GM21619 (cell line): ENCODE data around the gene ZNF618.

Source experiments
- ATAC-seq: cut with Tn5 transposase; IDR thresholded peaks from one replicate; pipeline ENCODE4 v1.9.1; 2021; ENCODE audit not compliant: unreplicated experiment

Gene ZNF618

GRCh38 chr9:114093031-114093471, 216.9 kb downstream of the ZNF618 start:
- ATAC-seq: no peak

- ATAC-seq: no peak
Measured at GRCh38 chr9:114093761-114094505, 217.8 kb downstream of the ZNF618 start.

GRCh38 chr9:114094971-114095370, 218.9 kb downstream of the ZNF618 start:
- no peak for ATAC-seq

- no peak for ATAC-seq
Measured at GRCh38 chr9:114096041-114096511, 220.0 kb downstream of the ZNF618 start.

GRCh38 chr9:114096866-114097612, 220.9 kb downstream of the ZNF618 start:
- ATAC-seq: no peak

GRCh38 chr9:114097613-114098020, 221.5 kb downstream of the ZNF618 start:
- no peak for ATAC-seq

GRCh38 chr9:114098021-114098935, 222.2 kb downstream of the ZNF618 start:
- ATAC-seq: no peak

- no peak for ATAC-seq
Measured at GRCh38 chr9:114098936-114099668, 223.0 kb downstream of the ZNF618 start, which contains the start of gene KIF12. KIF12 (minus strand) TSS chr9:114099292; CDS start chr9:114099276, 16 bp downstream.

GRCh38 chr9:114099669-114100270, 223.7 kb downstream of the ZNF618 start:
- no peak for ATAC-seq

GRCh38 chr9:114100536-114100935, 224.4 kb downstream of the ZNF618 start:
- ATAC-seq: no peak

GRCh38 chr9:114102484-114102883, 226.4 kb downstream of the ZNF618 start:
- ATAC-seq: no peak

- no peak for ATAC-seq
Measured at GRCh38 chr9:114105236-114105635, 229.1 kb downstream of the ZNF618 start.
